NCI-H524 treated with DMSO at 0.1 percent for 48 hours (cell line): ENCODE data around the gene NUP214.
A peak's percentile ranks its signal among the peaks of the same experiment; 100 is the strongest.
"Not testable (repeated sequence)": the region's sequence is repeated elsewhere in the genome, so short reads cannot be mapped to it uniquely, and the experiment has no call there.

Experiments
- DNase-seq: peaks from one replicate; lab custom pipeline; 2025; lab: John Stamatoyannopoulos, UW

The NUP214 gene

GRCh38 chr9:131193051-131193450 lies 67.7 kb downstream of the NUP214 start:
- no peak for DNase-seq

- DNase-seq = peak; percentile 100
Observed at GRCh38 chr9:131194762-131195161, 69.4 kb downstream of the NUP214 start.

DNA sequence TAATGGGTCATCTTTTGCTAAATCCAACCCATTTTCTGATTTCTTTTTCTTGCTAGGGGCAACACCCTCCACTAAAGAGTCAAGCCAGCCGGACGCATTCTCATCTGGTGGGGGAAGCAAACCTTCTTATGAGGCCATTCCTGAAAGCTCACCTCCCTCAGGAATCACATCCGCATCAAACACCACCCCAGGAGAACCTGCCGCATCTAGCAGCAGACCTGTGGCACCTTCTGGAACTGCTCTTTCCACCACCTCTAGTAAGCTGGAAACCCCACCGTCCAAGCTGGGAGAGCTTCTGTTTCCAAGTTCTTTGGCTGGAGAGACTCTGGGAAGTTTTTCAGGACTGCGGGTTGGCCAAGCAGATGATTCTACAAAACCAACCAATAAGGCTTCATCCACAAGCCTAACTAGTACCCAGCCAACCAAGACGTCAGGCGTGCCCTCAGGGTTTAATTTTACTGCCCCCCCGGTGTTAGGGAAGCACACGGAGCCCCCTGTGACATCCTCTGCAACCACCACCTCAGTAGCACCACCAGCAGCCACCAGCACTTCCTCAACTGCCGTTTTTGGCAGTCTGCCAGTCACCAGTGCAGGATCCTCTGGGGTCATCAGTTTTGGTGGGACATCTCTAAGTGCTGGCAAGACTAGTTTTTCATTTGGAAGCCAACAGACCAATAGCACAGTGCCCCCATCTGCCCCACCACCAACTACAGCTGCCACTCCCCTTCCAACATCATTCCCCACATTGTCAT lies 72.0 kb downstream of the NUP214 start:
- DNase-seq = no peak

DNA sequence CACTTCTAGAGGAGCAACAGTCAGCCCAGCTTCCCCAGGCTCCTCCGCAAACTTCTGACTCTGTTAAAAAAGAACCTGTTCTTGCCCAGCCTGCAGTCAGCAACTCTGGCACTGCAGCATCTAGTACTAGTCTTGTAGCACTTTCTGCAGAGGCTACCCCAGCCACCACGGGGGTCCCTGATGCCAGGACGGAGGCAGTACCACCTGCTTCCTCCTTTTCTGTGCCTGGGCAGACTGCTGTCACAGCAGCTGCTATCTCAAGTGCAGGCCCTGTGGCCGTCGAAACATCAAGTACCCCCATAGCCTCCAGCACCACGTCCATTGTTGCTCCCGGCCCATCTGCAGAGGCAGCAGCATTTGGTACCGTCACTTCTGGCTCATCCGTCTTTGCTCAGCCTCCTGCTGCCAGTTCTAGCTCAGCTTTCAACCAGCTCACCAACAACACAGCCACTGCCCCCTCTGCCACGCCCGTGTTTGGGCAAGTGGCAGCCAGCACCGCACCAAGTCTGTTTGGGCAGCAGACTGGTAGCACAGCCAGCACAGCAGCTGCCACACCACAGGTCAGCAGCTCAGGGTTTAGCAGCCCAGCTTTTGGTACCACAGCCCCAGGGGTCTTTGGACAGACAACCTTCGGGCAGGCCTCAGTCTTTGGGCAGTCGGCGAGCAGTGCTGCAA lies 72.8 kb downstream of the NUP214 start:
- DNase-seq = peak; percentile 93

- no peak for DNase-seq
Observed at GRCh38 chr9:131201856-131202255, 76.5 kb downstream of the NUP214 start.

DNA sequence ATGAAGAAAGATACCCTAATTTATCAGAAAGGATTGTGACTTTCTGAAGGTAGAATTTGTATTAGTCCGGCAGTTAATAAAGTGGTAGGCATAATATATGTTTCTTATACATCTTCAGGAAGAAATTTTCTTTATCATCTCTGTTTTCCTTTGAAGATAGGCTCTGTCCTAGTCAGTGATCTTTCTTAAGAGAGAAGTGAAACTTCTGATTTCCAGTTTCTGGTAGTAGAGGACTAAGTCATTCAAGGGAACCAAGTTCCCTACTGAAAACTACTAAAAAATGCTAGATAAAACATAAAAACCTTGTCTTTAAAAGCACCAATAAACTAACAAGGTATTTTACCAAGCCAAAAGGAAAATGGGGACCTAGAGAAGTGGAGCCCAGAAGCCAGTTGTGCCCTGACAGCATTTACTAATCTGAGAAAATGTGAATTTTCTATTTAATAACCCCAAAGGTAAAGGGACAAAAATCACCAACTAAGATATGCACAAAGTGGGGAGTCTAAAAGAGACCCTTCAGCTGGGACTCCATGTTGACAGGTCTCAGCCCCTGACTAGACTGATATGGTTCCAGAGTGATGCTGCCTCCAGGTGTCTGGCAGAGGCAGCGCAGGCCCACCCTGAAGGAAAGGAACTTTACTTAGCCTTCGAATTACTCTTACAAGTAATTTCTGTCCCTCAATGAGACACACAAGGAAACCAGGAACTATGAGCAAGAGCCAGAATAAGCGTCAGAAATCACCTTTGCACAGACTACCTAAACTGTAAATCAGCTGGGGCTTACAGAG lies 78.2 kb downstream of the NUP214 start:
- no peak for DNase-seq

DNA sequence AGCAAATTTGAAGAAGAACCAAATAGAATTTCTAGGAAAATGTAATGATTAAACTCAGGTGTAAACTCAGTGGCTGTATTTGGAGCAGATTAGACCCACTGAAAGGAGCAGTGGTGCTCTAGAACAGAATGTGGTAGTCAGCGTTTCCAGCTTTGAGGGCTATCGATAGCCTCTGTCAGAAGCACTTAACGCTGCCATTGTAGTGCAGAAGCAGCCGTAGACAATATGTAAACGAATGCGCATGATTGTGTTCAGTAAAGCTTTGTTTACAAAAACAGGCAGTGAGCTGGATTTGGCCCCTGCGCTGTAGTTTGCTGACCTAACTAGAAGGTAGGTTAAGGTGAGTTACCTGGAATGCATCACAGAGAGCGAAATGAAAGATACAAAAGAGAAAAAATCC lies 78.9 kb downstream of the NUP214 start:
- no peak for DNase-seq

GRCh38 chr9:131206495-131206894 lies 81.1 kb downstream of the NUP214 start:
- DNase-seq = no peak

DNA sequence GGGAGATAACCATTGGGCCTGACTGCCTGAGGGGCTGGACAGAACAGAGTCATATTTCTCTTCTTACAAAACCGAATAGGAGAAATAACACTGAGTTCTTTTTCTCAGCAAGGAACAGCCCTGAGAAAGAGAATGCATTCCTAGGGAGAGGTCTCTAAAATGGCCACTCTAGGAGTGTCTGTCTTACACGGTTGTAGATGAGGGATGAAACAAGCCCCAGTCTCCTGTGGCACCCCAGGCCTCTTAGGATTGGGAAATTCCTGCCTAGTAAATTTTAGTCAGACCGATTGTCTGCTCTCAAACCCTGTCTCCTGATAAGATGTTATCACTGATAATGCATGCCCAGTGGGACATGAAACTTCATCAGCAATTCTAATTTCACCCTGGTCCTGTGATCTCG lies 86.5 kb downstream of the NUP214 start:
- DNase-seq = not testable (repeated sequence)

DNA sequence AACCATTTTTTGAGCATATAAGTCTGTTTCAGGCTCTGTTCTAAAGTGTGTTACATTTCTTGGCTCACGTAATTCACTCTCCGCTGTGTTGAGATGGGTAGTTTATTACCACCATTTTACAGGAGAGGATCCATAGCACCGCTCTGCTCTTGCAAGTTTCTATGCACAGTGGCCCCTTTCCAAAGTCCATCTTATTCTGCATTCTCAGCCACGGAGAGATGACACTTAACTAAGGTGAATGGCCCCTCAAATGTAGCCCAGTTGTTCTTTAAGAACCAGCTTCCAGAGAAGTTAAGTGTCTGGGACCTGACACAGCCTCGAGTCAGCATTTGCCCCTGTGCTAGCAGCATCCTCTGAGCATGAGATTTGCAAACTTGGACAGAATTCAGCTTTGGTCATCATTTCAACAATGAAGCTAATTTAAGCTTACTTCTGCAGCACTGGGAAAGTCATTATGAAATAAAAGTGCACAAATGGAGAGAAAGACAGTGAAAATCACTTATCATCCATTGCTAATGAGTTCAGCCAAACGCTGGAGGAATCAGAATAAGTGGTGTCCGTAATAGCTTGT lies 89.0 kb downstream of the NUP214 start:
- DNase-seq = no peak

DNA sequence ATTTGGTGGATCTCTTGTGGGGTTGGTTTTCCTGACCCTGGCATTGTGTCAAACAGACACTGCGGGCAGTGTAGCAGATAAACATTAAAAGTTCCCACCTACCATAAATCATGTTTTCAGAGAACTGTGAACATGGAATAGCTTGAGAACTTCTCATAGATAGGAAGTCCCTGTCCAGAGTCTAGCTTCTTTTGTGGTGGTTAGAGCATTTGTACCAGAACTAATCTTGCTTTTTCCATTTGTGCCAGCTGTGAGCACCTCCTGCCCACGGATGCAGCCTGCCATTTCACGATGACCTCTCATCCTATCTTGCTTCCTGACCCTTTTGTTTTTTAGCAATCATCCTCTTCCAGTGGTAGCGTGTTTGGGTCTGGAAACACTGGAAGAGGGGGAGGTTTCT lies 89.5 kb downstream of the NUP214 start:
- DNase-seq = no peak

GRCh38 chr9:131216806-131217205 lies 91.4 kb downstream of the NUP214 start:
- no peak for DNase-seq

- DNase-seq = no peak
Observed at GRCh38 chr9:131217331-131218031, 92.1 kb downstream of the NUP214 start.

DNA sequence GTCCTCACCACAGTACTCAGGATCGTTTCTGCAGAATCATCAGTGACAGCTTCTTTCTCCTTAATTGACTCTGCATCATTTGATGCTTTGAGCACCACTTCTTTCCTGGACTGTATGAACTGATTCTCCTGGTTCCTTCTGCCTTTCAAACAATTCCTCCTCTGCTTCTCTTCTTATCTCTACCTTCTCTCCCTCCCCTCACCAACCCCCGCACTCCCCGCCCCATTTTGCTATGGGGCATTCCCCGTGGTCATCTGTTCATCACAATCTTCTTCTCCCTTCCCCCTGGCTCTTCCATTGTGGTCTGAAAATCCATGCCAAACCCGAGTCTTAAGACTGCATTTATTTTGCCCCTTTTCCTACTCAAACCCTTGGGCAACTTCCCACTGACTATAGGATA lies 93.0 kb downstream of the NUP214 start:
- no peak for DNase-seq

- DNase-seq = no peak
Observed at GRCh38 chr9:131220485-131220884, 95.1 kb downstream of the NUP214 start.

DNA sequence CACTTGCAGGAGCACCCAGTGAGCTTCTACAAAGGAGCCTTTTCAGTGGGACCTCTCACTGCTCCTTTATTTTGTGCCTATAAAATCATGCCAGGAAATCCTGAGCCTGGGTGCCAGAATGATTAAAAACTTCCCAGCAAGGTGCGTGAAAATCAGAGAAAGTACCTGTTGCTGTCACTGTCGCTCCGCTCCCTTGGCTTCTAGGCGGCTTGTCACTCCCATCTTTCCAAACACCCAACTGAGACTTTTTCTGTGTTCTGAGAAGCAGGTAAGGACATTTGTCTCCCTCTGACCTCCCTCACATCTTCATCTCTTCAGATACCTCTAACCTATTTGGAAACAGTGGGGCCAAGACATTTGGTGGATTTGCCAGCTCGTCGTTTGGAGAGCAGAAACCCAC lies 97.1 kb downstream of the NUP214 start:
- DNase-seq = no peak

DNA sequence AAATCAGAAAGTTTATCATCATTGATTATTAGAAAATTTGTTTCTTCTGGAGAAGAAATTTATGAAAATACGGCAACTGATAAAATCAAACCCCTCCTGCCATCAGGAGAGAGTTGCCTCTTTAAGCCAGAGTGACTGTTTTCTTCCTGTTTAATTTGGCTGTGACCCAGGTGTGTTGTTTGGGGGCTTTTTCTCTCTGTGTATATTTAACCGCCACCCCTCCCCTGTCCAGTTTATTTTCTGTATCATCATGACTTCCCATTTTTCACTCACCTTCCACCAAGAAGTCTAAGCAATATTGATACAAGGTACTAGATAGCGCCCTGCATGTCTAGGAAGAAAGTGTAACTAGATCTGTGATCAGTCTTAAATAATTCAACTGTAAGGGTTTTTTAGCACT lies 100.8 kb downstream of the NUP214 start:
- DNase-seq = no peak

DNA sequence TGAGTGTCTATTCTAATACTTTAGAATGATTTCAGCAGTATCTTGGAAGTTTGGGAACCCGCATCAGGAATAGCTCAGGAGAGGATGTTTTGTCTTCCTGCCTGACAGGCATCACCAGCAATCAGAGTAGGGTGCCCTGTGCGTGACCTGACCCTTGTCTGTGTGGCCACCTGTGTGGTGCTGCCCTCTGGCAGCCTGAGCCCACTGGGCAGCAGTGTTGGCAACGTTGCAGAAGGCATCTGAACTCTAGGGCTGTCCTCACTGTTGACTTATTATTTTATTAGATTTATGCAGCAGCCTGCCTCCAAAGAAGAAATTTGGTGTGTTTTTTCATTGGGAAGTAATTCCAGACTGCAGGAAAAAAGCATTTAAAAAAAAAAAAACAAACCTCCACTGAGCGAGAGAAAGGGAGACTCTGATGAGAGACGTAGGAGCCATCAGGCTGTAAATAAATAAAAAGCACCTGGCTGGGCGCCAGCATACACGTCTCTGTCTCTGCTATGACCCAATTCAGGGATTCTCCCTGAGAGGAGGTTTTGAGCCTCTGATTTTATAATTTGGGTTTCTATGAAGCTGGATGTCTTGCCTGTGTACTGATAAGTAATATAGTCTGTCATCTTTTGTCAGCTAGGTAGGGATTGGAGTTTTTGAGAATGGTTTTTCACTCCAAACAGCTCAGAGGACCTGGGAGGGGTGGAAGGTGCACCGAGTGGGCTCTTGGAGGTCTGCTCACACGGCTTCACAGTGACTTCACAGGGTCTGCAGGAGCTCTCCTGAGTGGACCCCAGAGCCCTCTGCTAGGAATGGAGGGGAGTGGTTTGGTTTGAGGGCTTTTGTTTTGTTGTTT lies 101.9 kb downstream of the NUP214 start:
- DNase-seq = no peak

GRCh38 chr9:131227959-131228460 lies 102.6 kb downstream of the NUP214 start:
- DNase-seq = no peak

GRCh38 chr9:131228988-131229387 lies 103.6 kb downstream of the NUP214 start:
- no peak for DNase-seq

- no peak for DNase-seq
Observed at GRCh38 chr9:131233556-131233955, 108.2 kb downstream of the NUP214 start.
